Ascending aorta (tissue), 2 donors: ENCODE data around the gene MARCHF2. TPM values are rescaled to one million over a fixed set of nuclear protein-coding genes. Genes with fewer than 3 reads are reported as not detected.

Experiments
- DNase-seq, 2 donors: peaks; one replicate each; pipeline ENCODE4 v3.0.0-alpha.2; 2019; ENCODE audit warnings: low spot score in 2 of 2
- H3K27ac ChIP-seq, 2 donors: fragments of 200-600 bp; sonication (generic); one replicate each; pipeline ENCODE4 v1.5.1; 2016 to 2017; ENCODE audit warnings: mild to moderate bottlenecking in 1 of 2
- H3K27me3 ChIP-seq: fragments of 200-600 bp; sonication (generic); one replicate; pipeline ENCODE4 v1.5.1; 2017
- H3K36me3 ChIP-seq, 2 donors: fragments of 200-600 bp; sonication (generic); one replicate each; pipeline ENCODE4 v1.5.1; 2016
- H3K4me1 ChIP-seq, 2 donors: fragments of 200-600 bp; sonication (generic); one replicate each; pipeline ENCODE4 v1.5.1; 2016 to 2017; ENCODE audit warnings: mild to moderate bottlenecking in 1 of 2
- H3K4me3 ChIP-seq, 2 donors: fragments of 200-600 bp; sonication (generic); one replicate each; pipeline ENCODE4 v1.5.1; 2016 to 2017; ENCODE audit warnings: mild to moderate bottlenecking in 1 of 2
- H3K9me3 ChIP-seq, 2 donors: fragments of 200-600 bp; sonication (generic); one replicate each; pipeline ENCODE4 v1.5.1; 2016
- CTCF ChIP-seq, 3 experiments: fragments of 200-600 bp in 2 of 3; fragments of 450-650 bp in 1 of 3; sonication (generic) in 2 of 3; IDR thresholded peaks; one replicate each; pipeline ENCODE4 v1.5.1; 2016 to 2019; ENCODE audit warnings: antibody characterized with exemption in 3 of 3, mild to moderate bottlenecking in 1 of 3, moderate library complexity in 1 of 3
- intact Hi-C: fragments of 100-400 bp; cut with DNase I; formaldehyde crosslinking; loops from one replicate; pipeline ENCODE4 v1.15.1; 2023
- total RNA-seq: library from RNA; depleted of rRNA; stranded (reverse); fragments of >200 nt; gene quantifications from one replicate; pipeline ENCODE4 v1.1.0, GENCODE V29; 2016

The MARCHF2 gene
- total RNA-seq, 1 donor from 2014 or later, result 151 TPM

GRCh38 chr19:8445488-8446001 lies 32.4 kb downstream of the MARCHF2 start:
- DNase-seq, result peak in 1 of 2 donors; percentile 71
- H3K27me3 ChIP-seq, result no peaks in the 10 kb centered on the region
- peak overlapping the region; percentile 93 to 98 for H3K27ac ChIP-seq
- no peaks in the 10 kb centered on the region for H3K36me3 ChIP-seq
- intact Hi-C loops, result loop anchor here (2.0 kb wide), 2 partner anchors 69 to 83 kb away; partner anchors contain the start of gene ZNF414
- H3K9me3 ChIP-seq, result no peaks in the 10 kb centered on the region
- peaks cover 12 to 34% of the 10 kb centered on the region in 2 donors for H3K4me1 ChIP-seq
- no peak for TF ChIP-seq CTCF (IDR thresholded peaks at IDR 0.05)
- peak overlapping the region; percentile 81 to 96 for H3K4me3 ChIP-seq

GRCh38 chr19:8446061-8446709 lies 33.1 kb downstream of the MARCHF2 start:
- intact Hi-C loops, result no loop called here
- Histone ChIP-seq H3K36me3 (no peaks in the 10 kb centered on the region), H3K9me3 (no peaks in the 10 kb centered on the region), H3K4me1 (peaks cover 12 to 37% of the 10 kb centered on the region in 2 donors), H3K27ac (peak overlapping the region; percentile 93 to 98), H3K4me3 (peak overlapping the region; percentile 81 to 96), H3K27me3 (no peaks in the 10 kb centered on the region)
- no peak for DNase-seq
- no peak for TF ChIP-seq CTCF (IDR thresholded peaks at IDR 0.05)

- Histone ChIP-seq H3K4me1 (peaks cover 8 to 66% of the 10 kb centered on the region in 2 donors), H3K4me3 (no peak overlapping the region), H3K27ac (no peak overlapping the region), H3K36me3 (peaks cover 0 to 6% of the 10 kb centered on the region in 2 donors), H3K27me3 (no peaks in the 10 kb centered on the region), H3K9me3 (no peaks in the 10 kb centered on the region)
- no peak for DNase-seq
- intact Hi-C loops, result no loop called here
- TF ChIP-seq CTCF (IDR thresholded peaks at IDR 0.05), result no peak
Observed at GRCh38 chr19:8449830-8450229, 36.7 kb downstream of the MARCHF2 start.

DNA sequence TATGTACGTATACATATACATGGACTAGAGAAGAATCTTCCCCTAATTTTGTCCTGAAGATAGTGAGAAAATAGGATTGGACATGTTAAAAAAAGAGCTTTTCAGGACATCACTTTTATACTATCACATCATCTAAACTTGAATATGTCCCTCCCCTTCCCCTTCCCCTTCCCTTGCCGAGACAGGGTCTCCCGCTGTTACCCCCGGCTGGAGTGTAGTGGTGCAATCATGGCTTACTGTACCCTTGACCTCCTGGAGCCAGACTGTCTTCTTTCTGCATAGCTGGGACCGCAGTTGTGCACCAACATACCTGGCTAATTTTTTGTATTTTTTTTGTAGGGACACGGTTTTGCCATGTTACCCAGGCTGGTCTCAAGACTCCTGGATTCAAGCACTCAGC lies 38.3 kb downstream of the MARCHF2 start:
- Histone ChIP-seq H3K27ac (no peak overlapping the region), H3K4me1 (peaks cover 3 to 61% of the 10 kb centered on the region in 2 donors), H3K9me3 (no peaks in the 10 kb centered on the region), H3K4me3 (no peak overlapping the region), H3K27me3 (no peaks in the 10 kb centered on the region), H3K36me3 (peaks cover 3 to 17% of the 10 kb centered on the region in 2 donors)
- intact Hi-C loops, result no loop called here
- DNase-seq, result no peak
- TF ChIP-seq CTCF (IDR thresholded peaks at IDR 0.05), result no peak

DNA sequence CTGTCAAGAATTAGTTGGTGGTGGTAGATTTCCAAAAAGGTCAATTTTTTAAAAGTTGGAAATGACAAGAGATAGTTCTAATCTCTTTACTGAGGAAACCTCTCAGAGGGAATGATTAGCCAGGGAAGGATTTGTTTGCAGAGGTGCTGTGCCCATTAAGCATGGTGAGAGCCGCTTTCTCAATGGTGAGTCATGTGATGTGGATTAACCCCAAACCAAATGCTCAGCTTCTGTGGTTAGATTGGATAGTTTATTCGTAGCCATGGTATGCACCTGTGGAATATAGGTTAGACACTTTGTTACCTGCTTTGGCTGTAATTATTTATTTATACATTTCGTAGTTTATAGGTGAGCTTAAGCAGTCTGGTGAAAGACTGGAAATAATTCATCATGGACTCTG lies 38.8 kb downstream of the MARCHF2 start:
- Histone ChIP-seq H3K4me3 (no peak overlapping the region), H3K27ac (no peak overlapping the region), H3K27me3 (no peaks in the 10 kb centered on the region), H3K36me3 (peaks cover 3 to 22% of the 10 kb centered on the region in 2 donors), H3K4me1 (peaks cover 0 to 61% of the 10 kb centered on the region in 2 donors), H3K9me3 (no peaks in the 10 kb centered on the region)
- no peak for TF ChIP-seq CTCF (IDR thresholded peaks at IDR 0.05)
- intact Hi-C loops, result no loop called here
- DNase-seq, result no peak
